MCF 10A (cell line): ENCODE results near the gene DHDH. TPM values are rescaled to one million over a fixed set of nuclear protein-coding genes. Genes with fewer than 3 reads are reported as not detected.
"Not testable (repeated sequence)": the region's sequence is repeated elsewhere in the genome, so short reads cannot be mapped to it uniquely, and the experiment has no call there.

Source experiments
- BruUV-seq: library from RNA; stranded (reverse); fragments of 400-500 nt; replicated peaks from 2 replicates; lab custom pipeline; 2021; lab: Mats Ljungman, UMichigan
- CTCF ChIA-PET: fragments of 300-600 bp; sonication (Branson Sonifier 250); formaldehyde crosslinking; extraction: SDS; loops from one replicate; lab custom pipeline; 2021; ENCODE audit warnings: antibody characterized with exemption, inconsistent platforms; lab: Yijun Ruan, JAX
- POLR2A ChIA-PET: fragments of 300-600, 350-650 bp; sonication (Branson Sonifier 250); formaldehyde crosslinking; extraction: SDS; loops from one replicate; lab custom pipeline; 2020; ENCODE audit warnings: antibody characterized with exemption, inconsistent platforms; lab: Yijun Ruan, JAX
- DNase-seq: peaks from one replicate; pipeline ENCODE4 v3.0.0-alpha.2; 2018; ENCODE audit not compliant: unreplicated experiment
- H3K27ac Mint-ChIP-seq: one replicate; pipeline ENCODE4 v1.8.0; 2022; ENCODE audit warnings: mild to moderate bottlenecking, low read depth, mixed read lengths; ENCODE audit not compliant: unreplicated experiment
- H3K27me3 Mint-ChIP-seq: one replicate; pipeline ENCODE4 v1.8.0; 2022; ENCODE audit warnings: mixed read lengths; ENCODE audit not compliant: insufficient read depth, unreplicated experiment
- H3K36me3 Mint-ChIP-seq: one replicate; pipeline ENCODE4 v1.8.0; 2022; ENCODE audit warnings: mild to moderate bottlenecking, moderate library complexity, mixed read lengths; ENCODE audit not compliant: insufficient read depth, unreplicated experiment
- H3K4me1 Mint-ChIP-seq: one replicate; pipeline ENCODE4 v1.8.0; 2022; ENCODE audit warnings: mixed read lengths; ENCODE audit not compliant: insufficient read depth, unreplicated experiment
- H3K4me3 Mint-ChIP-seq: one replicate; pipeline ENCODE4 v1.8.0; 2022; ENCODE audit warnings: mild to moderate bottlenecking, moderate library complexity, mixed read lengths; ENCODE audit not compliant: unreplicated experiment
- H3K9me3 Mint-ChIP-seq: one replicate; pipeline ENCODE4 v1.8.0; 2022; ENCODE audit warnings: mixed read lengths; ENCODE audit not compliant: unreplicated experiment
- CTCF ChIP-seq: fragments of 200-600 bp; IDR thresholded peaks from one replicate; pipeline ENCODE4 v1.8.0; 2022; ENCODE audit warnings: antibody characterized with exemption, mild to moderate bottlenecking; ENCODE audit not compliant: unreplicated experiment
- intact Hi-C: fragments of 100-400 bp; cut with micrococcal nuclease; formaldehyde crosslinking; loops from 2 replicates; pipeline ENCODE4 v1.14.1; 2022
- total RNA-seq: library from RNA; stranded (reverse); gene quantifications from 2 replicates; pipeline ENCODE4 v1.2.3, GENCODE V29; 2022

The DHDH gene
- total RNA-seq, 1 experiment from 2014 or later, result not detected

DNA sequence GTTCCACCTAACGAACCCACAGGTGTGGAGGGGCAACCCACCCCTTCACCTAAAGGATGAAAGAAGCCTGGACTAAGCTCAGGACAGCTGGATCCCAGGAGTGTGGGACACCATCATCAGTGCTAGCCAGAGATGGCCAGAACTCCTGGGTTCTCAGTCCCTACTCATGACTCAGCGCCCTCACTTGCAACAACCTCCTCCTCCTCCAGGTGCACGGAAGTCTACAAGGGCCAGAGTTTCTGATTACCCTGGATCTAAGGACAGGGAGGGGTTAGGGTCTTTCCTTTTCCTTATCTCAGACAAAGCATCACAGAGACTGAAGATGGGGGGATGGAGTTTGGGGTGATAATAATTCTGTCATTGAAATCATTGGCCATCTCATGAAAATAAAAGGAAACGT, 42.9 kb upstream of the DHDH start:
- no peak for TF ChIP-seq CTCF
- no peaks in the 10 kb centered on the region for H3K4me1 Mint-ChIP-seq
- BruUV-seq, result no TSS peak
- no peaks in the 10 kb centered on the region for H3K27me3 Mint-ChIP-seq
- no peaks in the 10 kb centered on the region for H3K9me3 Mint-ChIP-seq
- DNase-seq, result no peak
- ChIA-PET POLR2A (no interaction called here), CTCF (no interaction called here)
- intact Hi-C loops, result no loop called here
- H3K36me3 Mint-ChIP-seq, result no peaks in the 10 kb centered on the region
- no peak overlapping the region for H3K4me3 Mint-ChIP-seq
- H3K27ac Mint-ChIP-seq, result no peak overlapping the region

- H3K4me3 Mint-ChIP-seq, result no peak overlapping the region
Observed at GRCh38 chr19:48895226-48895625, 38.3 kb upstream of the DHDH start.

DNA sequence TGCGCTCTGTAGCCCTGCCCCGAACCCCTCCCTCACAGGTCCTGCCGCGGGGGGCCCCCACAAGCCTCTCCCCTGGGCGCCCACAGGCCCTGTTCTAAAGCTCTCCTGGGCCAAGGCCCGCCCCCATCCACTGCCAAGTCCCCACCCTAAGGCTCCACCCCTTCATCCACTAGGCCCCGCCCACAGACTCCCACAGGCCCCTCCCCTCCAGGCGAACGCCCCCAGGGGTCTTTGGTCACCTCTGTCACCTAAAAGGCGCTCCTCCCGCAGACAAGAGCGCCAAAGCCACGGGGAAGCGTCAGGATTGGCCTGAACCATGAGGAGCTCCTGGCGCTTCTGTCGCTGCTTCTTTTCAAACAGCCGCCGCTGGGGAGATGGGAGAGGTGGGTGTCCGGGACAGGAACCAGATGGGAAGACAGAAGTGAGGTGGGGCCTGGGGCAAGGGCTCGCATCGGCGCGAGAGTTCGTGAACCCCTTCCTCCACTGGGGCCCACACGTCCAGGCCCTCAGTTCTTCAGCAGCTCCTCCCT, 37.2 kb upstream of the DHDH start:
- DNase-seq, result no peak
- Mint-ChIP-seq H3K27ac (no peak overlapping the region), H3K36me3 (peaks cover 5% of the 10 kb centered on the region), H3K4me3 (no peak overlapping the region), H3K4me1 (peaks cover 7% of the 10 kb centered on the region), H3K9me3 (no peaks in the 10 kb centered on the region), H3K27me3 (no peaks in the 10 kb centered on the region)
- CTCF ChIA-PET, result no interaction called here
- intact Hi-C loops, result no loop called here
- TF ChIP-seq CTCF, result no peak
- BruUV-seq, result no TSS peak
- POLR2A ChIA-PET, result interaction anchor here (1.2 to 1.3 kb wide), 2 partner anchors 15 to 158 kb away, joined by 3 to 4 read pairs; no protein-coding TSS in a partner anchor

More at GRCh38 chr19:48895226-48895625, 38.3 kb upstream of the DHDH start:
- TF ChIP-seq CTCF, result no peak
- BruUV-seq, result no TSS peak
- Mint-ChIP-seq H3K36me3 (no peaks in the 10 kb centered on the region), H3K9me3 (no peaks in the 10 kb centered on the region), H3K27me3 (no peaks in the 10 kb centered on the region), H3K27ac (no peak overlapping the region), H3K4me1 (peaks cover 2% of the 10 kb centered on the region)
- CTCF ChIA-PET, result interaction anchor here (0.6 kb wide), 1 partner anchor 9 kb away, joined by 4 read pairs; no protein-coding TSS in a partner anchor
- POLR2A ChIA-PET, result interaction anchor here (1.2 kb wide), 1 partner anchor 14 kb away, joined by 4 read pairs; no protein-coding TSS in a partner anchor
- intact Hi-C loops, result no loop called here
- no peak for DNase-seq

- Mint-ChIP-seq H3K36me3 (peaks cover 8% of the 10 kb centered on the region), H3K4me3 (no peak overlapping the region), H3K27me3 (no peaks in the 10 kb centered on the region), H3K9me3 (peaks cover under 1% of the 10 kb centered on the region), H3K27ac (no peak overlapping the region), H3K4me1 (peaks cover 9% of the 10 kb centered on the region)
- CTCF ChIA-PET, result no interaction called here
- POLR2A ChIA-PET, result interaction anchor here (0.6 to 1.3 kb wide), 2 partner anchors 159 to 669 kb away, joined by 3 read pairs; no protein-coding TSS in a partner anchor
- no TSS peak for BruUV-seq
- intact Hi-C loops, result no loop called here
- no peak for TF ChIP-seq CTCF
- DNase-seq, result no peak
Observed at GRCh38 chr19:48897181-48897580, 36.3 kb upstream of the DHDH start.

DNA sequence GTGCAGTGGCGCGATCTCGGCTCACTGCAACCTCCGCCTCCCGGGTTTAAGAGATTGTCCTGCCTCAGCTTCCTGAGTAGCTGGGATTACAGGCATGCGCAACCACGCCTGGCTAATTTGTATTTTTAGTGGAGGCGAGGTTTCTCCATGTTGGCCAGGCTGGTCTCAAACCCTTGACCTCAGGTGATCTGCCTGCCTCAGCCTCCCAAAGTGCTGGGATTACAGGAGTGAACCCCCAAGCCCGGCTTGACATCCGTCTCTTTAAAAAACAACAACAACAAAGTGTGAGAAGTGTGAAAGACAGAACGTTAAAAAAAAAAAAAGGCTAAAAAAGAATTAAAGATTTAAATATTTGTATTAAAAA, 34.1 kb upstream of the DHDH start:
- BruUV-seq, H3K9me3 Mint-ChIP-seq, H3K27me3 Mint-ChIP-seq, DNase-seq, intact Hi-C loops: not testable (repeated sequence)
- Mint-ChIP-seq H3K4me1 (peaks cover 14% of the 10 kb centered on the region), H3K4me3 (peak overlapping the region; percentile 99), H3K27ac (peak overlapping the region; percentile 87), H3K36me3 (peaks cover 16% of the 10 kb centered on the region)
- POLR2A ChIA-PET, result interaction anchor here (0.7 to 3.7 kb wide), 10 partner anchors 20 to 158 kb away, joined by 3 to 32 read pairs (median 6); partner anchors contain the start of genes CGB7, FTL and PPP1R15A
- CTCF ChIA-PET, result interaction anchor here (1.0 kb wide), 1 partner anchor 57 kb away, joined by 4 read pairs; no protein-coding TSS in a partner anchor
